A673 (cell line): ENCODE results near the gene CFAP97D2. TPM values are rescaled to one million over a fixed set of nuclear protein-coding genes. Genes with fewer than 3 reads are reported as not detected.

ENCODE experiments used
- BruUV-seq: library from RNA; stranded (reverse); fragments of 400-500 nt; replicated peaks from 2 replicates; lab custom pipeline; 2021; lab: Mats Ljungman, UMichigan
- CTCF ChIA-PET: fragments of 300-600 bp; sonication (Branson Sonifier 250); formaldehyde crosslinking; loops from one replicate; lab custom pipeline; 2022; ENCODE audit warnings: antibody characterized with exemption; lab: Charles Lee
- POLR2A ChIA-PET: fragments of 300-600 bp; sonication (Branson Sonifier 250); formaldehyde crosslinking; loops from one replicate; lab custom pipeline; 2022; ENCODE audit warnings: antibody characterized with exemption; ENCODE audit not compliant: low non-redundant PET; lab: Charles Lee
- DNase-seq: peaks from one replicate; pipeline ENCODE4 v3.0.0-alpha.2; 2015; ENCODE audit warnings: low spot score
- H3K27ac ChIP-seq: fragments of 200-600 bp; sonication (generic); 2 replicates; pipeline ENCODE4 v1.5.1; 2016; ENCODE audit warnings: mixed run types, low read depth, mild to moderate bottlenecking, mixed read lengths, antibody characterized with exemption, low read length; ENCODE audit not compliant: poor library complexity, severe bottlenecking
- H3K27me3 ChIP-seq: fragments of 200-600 bp; sonication (generic); replicated peaks from 2 replicates; pipeline ENCODE4 v1.6.1; 2017; ENCODE audit warnings: mixed run types, low read depth, mild to moderate bottlenecking, mixed read lengths, antibody characterized with exemption, low read length; ENCODE audit not compliant: insufficient read depth, poor library complexity
- H3K36me3 ChIP-seq: fragments of 200-600 bp; sonication (generic); 2 replicates; pipeline ENCODE4 v1.6.1; 2016; ENCODE audit warnings: mixed run types, mild to moderate bottlenecking, mixed read lengths, antibody characterized with exemption, low read length; ENCODE audit not compliant: insufficient read depth, poor library complexity, severe bottlenecking
- H3K4me1 ChIP-seq: fragments of 200-600 bp; sonication (generic); 2 replicates; pipeline ENCODE4 v1.6.1; 2017; ENCODE audit warnings: mixed run types, mild to moderate bottlenecking, mixed read lengths, antibody characterized with exemption, low read length; ENCODE audit not compliant: insufficient read depth, poor library complexity, severe bottlenecking
- H3K4me3 ChIP-seq: fragments of 200-600 bp; sonication (generic); 2 replicates; pipeline ENCODE4 v1.5.1; 2016; ENCODE audit warnings: low read depth, mixed run types, mild to moderate bottlenecking, mixed read lengths, low read length; ENCODE audit not compliant: poor library complexity, severe bottlenecking
- H3K9me3 ChIP-seq: fragments of 200-600 bp; sonication (generic); 2 replicates; pipeline ENCODE4 v1.6.1; 2016; ENCODE audit warnings: mixed run types, low read depth, mild to moderate bottlenecking, mixed read lengths, antibody characterized with exemption, low read length; ENCODE audit not compliant: poor library complexity, severe bottlenecking
- CTCF ChIP-seq: fragments of 300-800, 200-600 bp; sonication (generic); conservative IDR thresholded peaks from 2 replicates; pipeline ENCODE4 v1.5.1; 2017; ENCODE audit warnings: low read depth, mild to moderate bottlenecking, antibody characterized with exemption, low read length, moderate library complexity, mixed read lengths
- EZH2 ChIP-seq: fragments of 200-600 bp; sonication (generic); IDR thresholded peaks from 2 replicates; pipeline ENCODE4 v1.6.1; 2017; ENCODE audit warnings: borderline replicate concordance, low read depth, mild to moderate bottlenecking, mixed read lengths, antibody characterized with exemption, low read length; ENCODE audit not compliant: poor library complexity, severe bottlenecking
- intact Hi-C: fragments of 100-400 bp; cut with micrococcal nuclease; formaldehyde crosslinking; loops from one replicate; pipeline ENCODE4 v1.10.0; 2022; ENCODE audit not compliant: unreplicated experiment
- total RNA-seq: library from RNA; stranded (reverse); gene quantifications from 2 replicates; pipeline ENCODE4 v1.2.3, GENCODE V29; 2021

The CFAP97D2 gene
- total RNA-seq, 1 experiment from 2014 or later: not detected

- Histone ChIP-seq H3K27me3 (no peaks in the 10 kb centered on the region), H3K9me3 (no peaks in the 10 kb centered on the region), H3K36me3 (peaks cover 97% of the 10 kb centered on the region), H3K27ac (no peak overlapping the region), H3K4me3 (no peak overlapping the region), H3K4me1 (no peaks in the 10 kb centered on the region)
- no peak for DNase-seq
- TF ChIP-seq EZH2 (no peak), CTCF (no peak)
- ChIA-PET CTCF (no interaction called here), POLR2A (no interaction called here)
- no TSS peak for BruUV-seq
- intact Hi-C loops: no loop called here
These were observed 62.9 kb downstream of the CFAP97D2 start for GRCh38 chr13:114241918-114242317.

GRCh38 chr13:114243971-114244370 lies 64.9 kb downstream of the CFAP97D2 start:
- no peaks in the 10 kb centered on the region for H3K27me3 ChIP-seq
- no peak overlapping the region for H3K4me3 ChIP-seq
- no peaks in the 10 kb centered on the region for H3K9me3 ChIP-seq
- no TSS peak for BruUV-seq
- DNase-seq: no peak
- H3K27ac ChIP-seq: no peak overlapping the region
- intact Hi-C loops: no loop called here
- H3K4me1 ChIP-seq: no peaks in the 10 kb centered on the region
- ChIA-PET CTCF (no interaction called here), POLR2A (no interaction called here)
- TF ChIP-seq CTCF (no peak), EZH2 (no peak)
- peaks cover 97% of the 10 kb centered on the region for H3K36me3 ChIP-seq

- Histone ChIP-seq H3K27me3 (no peaks in the 10 kb centered on the region), H3K4me3 (no peak overlapping the region), H3K27ac (no peak overlapping the region), H3K4me1 (no peaks in the 10 kb centered on the region), H3K9me3 (no peaks in the 10 kb centered on the region), H3K36me3 (peaks cover 97% of the 10 kb centered on the region)
- no peak for TF ChIP-seq CTCF
- TF ChIP-seq EZH2: no peak
- DNase-seq: no peak
- ChIA-PET POLR2A (no interaction called here), CTCF (no interaction called here)
- no TSS peak for BruUV-seq
- intact Hi-C loops: no loop called here
These were observed 65.6 kb downstream of the CFAP97D2 start for GRCh38 chr13:114244637-114245036.
